ENCODE results near the gene TP53RK. TPM values are rescaled to one million over a fixed set of nuclear protein-coding genes. Genes with fewer than 3 reads are reported as not detected.

The TP53RK gene
- polyA plus RNA-seq, 3 donors = 14.5 to 18.2 (median 17.0) TPM

DNA sequence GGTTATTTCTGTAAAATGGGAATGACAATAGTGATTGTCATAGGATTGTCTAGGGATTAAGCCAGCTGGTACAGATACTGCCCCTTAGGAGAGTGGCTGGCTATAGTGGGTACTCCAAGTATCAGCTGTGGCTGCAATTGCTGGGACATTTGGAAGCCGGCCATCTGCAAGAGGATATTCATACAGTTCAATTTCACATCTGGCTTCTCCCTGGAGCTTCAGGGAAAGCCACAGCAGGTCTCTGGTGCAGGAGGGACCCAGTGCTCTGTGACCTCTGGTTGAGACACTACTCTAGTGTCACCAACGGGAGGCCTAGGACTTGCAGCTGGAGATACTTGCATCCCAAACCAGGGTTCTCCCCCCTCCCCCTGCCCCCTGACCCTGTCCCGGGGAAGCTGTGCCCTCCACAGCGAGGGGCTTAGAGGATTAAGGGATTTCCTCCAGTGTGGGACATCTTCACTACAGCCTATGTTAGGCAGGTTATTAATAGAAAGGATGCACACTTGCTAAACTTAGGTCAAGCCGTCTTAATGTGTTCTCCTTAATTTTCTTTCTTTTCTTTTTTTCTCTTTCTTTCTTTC is 22.9 kb upstream of the TP53RK start:
- DNase-seq (ENCODE audit: extremely low read depth in 1 of 11, low read depth in 9 of 11, low spot score in 4 of 11) = no peak

DNA sequence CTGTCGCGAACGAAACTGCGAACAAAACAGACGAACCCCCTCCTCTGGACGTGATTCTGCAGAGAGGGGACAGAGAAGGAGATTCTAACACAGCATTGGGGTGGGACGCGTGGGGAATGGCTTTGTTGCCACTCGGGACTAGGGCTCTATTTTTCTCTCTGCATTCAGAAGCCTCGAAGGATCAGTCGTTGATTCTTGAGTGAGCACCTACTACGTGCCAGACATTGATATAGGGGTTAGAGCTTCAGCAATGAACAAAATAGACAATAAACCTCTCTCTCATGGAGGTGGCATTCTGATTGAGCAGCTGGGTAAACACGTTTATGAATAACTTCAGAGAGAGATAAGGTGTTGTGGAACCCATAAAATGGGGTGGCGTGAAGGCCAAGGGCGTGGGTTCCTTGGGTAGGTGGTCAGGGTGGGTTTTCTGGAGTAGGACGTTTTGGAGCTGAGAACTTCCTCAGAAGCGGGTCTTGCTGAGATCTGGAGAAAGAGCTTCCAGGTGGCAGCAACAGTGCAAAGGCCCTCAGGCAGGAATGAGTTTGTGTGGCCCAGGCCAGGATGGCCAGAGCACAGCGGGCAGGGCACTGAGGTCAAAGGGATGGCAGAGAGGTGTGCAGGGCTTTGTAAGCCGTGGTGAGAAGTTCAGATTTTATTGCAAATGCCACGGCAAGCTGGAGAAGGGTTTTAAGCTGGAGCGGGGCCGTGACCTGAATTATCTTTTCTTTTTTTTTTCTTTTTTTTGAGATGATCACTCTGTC is 21.1 kb upstream of the TP53RK start:
- DNase-seq (ENCODE audit: extremely low read depth in 1 of 11, low read depth in 9 of 11, low spot score in 4 of 11) = no peak

DNA sequence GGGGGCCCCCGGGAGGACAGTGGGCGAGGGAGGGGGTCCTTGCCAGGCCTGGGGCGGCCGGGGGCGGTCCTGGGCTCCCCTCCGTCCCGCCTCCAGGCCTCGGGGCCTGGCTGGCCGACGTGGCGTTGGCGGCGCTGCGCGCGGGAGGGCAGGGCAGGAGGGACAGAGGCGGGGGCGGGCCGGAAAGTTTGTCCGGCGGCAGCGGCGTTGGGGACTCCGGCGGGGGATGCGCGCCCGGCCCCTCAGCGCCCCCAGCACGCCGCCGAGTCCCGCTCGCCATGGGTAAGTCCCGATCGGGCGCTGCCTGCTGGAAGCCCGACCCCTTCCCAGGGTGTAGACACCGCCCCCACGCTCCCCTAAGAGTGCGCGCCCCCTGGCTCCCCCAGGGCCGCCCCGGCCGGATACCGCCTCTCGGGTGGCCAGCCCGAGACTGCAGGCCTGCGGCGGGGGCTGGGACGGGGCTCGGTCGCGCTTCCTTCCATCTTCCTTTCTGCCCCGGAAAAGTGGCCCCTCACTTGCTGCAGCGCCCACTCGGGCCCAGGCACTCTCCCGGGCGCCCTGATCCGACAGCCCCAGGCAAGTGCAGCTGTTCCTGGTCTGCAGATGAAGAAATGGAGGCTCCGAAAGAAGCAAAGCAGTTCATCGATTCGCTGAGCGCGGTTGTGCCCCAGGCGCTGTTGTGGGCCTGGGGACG is 20.4 kb upstream of the TP53RK start, which contains the start of gene SLC2A10:
Gene SLC2A10, plus strand, starts transcription at position 191 of the 694 bp plus-strand sequence. Its CDS starts 88 bp downstream, at position 279.
- peak in 8 of 11 donors; percentile 34 to 69 (median 60) for DNase-seq (ENCODE audit: extremely low read depth in 1 of 11, low read depth in 9 of 11, low spot score in 4 of 11)

DNA sequence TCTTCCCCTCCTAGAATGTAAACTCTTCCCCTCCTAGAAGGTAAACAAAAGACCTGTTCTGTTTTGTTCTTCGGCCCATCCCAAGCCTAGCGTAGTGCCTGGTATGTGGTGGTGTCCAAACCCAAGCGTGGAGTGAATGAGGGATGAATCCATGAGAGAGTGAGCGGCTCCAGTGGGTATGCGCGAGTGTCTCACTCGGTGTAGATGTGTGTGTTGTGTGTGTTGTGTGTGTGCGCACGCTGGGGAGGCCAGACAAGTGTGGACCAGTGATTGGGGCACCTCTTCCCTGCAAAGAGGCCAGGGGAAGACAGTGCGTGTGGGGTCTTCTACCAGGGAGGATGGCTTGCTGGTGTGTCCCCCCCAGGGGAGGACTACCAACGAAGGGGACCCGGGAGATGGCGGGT is 19.8 kb upstream of the TP53RK start:
- no peak for DNase-seq (ENCODE audit: extremely low read depth in 1 of 11, low read depth in 9 of 11, low spot score in 4 of 11)

DNA sequence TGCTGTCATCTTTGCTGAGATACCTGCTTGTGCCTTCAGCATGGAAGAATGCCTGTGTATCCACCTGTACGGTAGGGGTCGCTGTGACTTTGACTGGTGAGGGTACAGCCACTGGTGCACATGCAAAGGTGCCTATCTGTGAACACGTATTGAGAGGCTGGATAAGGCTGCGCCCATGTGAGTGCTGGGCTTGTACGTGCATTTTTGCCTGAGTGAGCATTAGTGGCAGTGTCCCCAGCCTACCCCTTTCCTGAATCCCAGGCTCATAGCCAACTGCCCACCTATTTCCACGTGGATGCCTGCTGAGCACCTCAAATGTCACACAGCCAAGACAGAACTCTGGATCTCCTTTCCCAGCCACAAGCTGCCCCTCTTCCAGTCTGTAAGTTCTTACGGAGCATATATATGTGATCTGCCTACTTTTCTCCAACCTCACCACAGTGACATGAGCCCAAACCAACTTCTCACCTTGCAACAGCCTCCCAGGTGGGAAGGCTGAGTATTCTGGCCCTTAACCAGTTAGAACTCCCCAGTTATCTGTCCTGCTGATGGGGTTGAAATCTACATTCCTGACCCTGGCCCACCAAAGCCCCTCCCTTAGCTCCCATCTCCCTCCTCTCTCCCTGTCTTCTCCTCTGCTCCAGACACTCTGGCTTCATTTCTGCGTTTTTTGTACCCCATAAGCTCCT is 19.1 kb upstream of the TP53RK start:
- no peak for DNase-seq (ENCODE audit: extremely low read depth in 1 of 11, low read depth in 9 of 11, low spot score in 4 of 11)

DNA sequence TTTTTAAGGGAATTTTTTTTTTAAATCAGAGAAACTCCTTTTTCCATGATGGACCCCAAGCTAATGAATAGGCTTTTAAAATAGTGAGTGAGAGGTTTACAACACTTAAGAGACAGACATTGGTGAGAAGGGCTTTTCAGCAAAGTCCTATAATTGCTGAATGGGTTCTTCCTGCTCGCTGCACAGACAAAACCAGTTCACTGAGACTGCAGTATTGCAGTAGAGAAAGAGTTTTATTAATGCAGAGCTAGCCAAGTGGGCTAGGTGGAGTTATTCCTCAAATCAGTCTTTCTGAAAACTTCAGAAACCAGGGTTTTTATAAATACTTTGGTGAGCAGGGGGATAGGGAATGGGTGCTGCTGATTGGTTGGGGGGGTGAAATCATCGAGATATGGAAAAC is 17.0 kb upstream of the TP53RK start:
- DNase-seq (ENCODE audit: extremely low read depth in 1 of 11, low read depth in 9 of 11, low spot score in 4 of 11) = no peak

DNA sequence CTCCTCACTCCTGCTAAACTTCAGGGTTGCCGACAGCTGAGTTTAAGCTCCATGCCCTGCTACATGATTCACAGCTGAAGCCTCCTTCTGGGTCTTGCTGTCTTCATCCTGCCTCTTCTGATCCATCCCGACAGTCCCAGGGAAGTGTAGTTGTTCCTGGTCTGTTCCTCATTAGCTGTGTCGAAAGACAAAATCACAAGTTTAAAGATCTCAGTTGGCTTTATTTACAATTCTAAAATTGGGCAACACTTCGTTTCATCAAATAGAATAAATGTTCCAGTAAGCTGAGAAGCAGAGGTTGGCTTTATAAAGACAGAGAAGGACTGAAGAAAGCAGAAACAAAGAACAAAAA is 16.1 kb upstream of the TP53RK start:
- no peak for DNase-seq (ENCODE audit: extremely low read depth in 1 of 11, low read depth in 9 of 11, low spot score in 4 of 11)

DNA sequence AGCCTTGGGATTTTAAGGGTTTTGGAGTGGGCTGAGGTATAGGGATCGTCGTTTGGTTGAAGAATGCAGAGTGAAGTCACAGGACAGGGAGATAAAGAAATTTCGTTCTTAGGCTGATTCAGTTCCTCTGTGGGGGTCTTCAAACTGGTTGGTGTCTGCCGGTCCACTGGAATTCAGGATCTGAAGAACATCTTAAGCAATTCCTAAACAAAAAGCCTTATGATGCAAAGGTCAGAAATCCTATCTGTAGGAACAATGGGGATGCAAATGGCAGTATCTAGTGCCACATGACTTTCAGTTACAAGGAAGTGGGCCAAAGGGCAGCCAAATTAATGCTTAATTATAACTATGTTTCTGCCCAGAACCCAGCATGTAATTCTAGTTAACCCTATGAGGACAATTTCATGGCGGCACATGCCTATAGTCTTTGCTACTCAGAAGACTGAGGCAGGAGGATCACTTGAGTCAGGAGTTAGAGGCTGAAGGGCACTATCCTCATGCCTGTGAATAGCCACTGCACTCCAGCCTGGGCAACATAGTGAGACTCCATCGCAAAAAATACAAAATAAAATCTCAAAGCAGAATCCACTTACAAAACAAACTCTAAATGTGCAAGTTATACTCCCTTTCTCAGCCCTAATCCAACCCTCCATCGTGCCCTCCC is 15.6 kb upstream of the TP53RK start:
- no peak for DNase-seq (ENCODE audit: extremely low read depth in 1 of 11, low read depth in 9 of 11, low spot score in 4 of 11)

DNA sequence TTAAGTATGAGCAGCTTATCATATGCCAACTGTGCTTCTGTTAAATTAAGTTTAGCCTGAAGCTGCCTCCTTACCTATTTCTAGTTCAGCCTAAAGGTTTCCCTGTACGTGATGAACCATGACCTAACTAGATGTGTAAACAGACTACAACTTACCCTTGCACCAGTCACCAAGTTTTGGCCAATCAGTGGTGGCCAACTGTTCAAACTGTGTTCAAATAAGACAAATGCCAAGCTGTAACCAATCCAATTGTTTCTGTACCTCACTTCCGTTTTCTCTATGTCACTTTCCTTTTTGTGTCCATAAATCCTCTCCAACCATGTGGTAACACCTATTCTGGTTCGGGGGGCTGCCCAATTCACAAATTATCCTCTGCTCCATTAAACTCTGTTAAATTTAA is 14.2 kb upstream of the TP53RK start:
- no peak for DNase-seq (ENCODE audit: extremely low read depth in 1 of 11, low read depth in 9 of 11, low spot score in 4 of 11)

DNA sequence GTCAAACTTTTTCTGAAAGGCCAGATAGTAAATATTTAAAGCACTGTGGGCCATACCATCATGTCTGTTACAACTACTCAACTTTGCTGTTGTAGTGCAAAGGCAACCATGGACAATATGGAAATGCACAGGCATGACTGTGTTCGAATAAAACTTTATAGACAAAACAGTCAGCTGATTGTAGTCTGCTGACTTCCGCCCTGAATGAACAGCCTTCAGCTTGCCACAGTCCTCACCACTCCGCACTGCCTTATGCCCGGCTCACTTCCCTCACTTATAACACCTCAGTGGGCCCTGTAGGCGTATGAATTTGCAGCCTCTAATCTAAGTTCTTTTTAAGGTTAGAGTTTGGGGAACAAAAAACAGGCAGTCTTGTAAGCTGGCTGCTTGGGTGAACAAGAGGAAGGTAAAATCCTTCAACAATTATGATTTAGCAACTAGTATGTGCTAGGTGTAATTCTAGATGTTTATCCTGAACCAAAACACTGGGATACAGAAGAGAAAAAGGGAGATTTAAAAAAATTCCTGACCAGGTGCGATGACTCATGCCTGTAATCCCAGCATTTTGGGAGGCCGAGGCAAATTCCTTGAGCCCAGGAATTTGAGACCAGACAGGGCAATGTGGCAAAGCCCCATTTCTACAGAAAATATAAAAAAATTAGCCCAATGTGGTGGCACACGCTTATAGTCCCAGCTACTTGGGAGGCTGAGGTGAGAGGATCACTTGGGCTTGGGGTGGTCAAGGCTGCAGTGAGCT is 13.4 kb upstream of the TP53RK start:
- DNase-seq (ENCODE audit: extremely low read depth in 1 of 11, low read depth in 9 of 11, low spot score in 4 of 11) = no peak

DNA sequence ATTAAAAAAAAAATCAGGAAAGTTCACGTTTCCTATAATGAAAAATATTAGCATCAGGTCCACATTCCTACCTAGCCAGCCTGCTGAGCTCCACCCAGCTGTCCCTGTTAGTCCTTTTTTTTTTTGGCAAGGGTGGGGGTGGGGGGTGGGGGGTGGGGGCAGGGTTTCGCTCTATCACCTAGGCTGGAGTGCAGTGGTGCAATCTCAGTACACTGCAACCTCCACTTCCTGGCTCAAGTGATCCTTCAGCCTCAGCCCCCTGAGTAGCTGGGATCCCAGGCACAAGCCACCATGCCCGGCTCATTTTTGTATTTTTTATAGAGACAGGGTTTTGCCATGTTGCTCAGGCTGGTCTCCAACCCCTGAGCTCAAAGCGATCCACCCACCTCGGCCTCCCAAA is 12.7 kb upstream of the TP53RK start:
- no peak for DNase-seq (ENCODE audit: extremely low read depth in 1 of 11, low read depth in 9 of 11, low spot score in 4 of 11)

DNA sequence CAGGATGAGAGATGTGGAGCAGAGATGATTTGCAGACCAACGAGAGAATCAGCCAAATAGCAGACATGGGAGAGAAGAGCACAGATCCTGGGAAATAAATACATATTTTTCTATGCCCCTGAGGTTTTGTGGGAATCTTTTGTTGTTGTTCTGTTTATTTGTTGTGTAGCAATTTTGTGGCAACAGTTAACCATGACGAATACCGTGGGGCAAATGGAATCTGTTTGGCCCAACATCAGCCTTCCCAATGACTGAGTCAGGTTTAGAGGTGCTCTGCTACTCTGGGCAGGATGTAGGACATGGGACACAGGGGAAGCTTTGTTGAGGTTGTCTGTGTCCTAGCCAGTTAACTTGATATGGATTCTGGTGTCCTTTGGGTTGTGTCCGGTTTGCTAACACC is 12.3 kb upstream of the TP53RK start:
- DNase-seq (ENCODE audit: extremely low read depth in 1 of 11, low read depth in 9 of 11, low spot score in 4 of 11) = no peak

DNA sequence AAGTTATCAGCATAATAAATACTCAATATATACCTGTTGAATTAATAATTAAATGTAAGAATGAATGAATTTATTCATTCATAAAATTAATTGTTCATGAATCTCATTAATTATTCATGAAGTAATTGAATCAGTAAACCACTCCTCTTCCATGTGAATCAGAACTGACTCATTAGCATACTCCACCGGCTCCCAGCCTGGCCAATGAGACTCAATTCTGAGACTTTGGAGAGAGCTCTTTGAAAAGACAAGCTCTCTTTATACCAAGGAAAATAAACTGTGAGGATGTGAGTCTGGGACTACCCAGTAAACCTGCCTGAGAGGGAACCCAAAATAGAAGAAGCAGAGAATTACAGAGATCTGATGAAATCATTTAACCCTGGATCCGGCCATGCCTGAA is 11.8 kb upstream of the TP53RK start:
- no peak for DNase-seq (ENCODE audit: extremely low read depth in 1 of 11, low read depth in 9 of 11, low spot score in 4 of 11)

DNA sequence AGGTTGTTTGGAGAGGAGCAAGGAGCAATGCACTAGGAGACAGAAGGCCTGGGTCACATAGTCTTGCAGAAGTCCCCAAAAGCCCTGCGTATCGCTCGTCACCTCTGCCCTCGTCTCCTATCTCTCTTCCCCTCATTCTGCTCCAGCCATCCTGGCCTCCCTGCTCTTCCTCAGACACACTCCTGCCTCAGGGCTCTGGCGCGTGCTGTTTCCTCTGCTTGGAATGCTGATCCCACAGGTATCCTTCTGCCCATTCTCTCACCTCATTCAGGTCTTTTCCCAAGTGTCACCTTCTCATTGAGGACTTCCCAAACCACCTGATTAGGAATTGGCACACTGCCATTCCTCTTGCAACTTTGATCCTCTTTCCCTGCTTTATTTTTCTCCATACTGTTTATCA is 11.2 kb upstream of the TP53RK start:
- no peak for DNase-seq (ENCODE audit: extremely low read depth in 1 of 11, low read depth in 9 of 11, low spot score in 4 of 11)

DNA sequence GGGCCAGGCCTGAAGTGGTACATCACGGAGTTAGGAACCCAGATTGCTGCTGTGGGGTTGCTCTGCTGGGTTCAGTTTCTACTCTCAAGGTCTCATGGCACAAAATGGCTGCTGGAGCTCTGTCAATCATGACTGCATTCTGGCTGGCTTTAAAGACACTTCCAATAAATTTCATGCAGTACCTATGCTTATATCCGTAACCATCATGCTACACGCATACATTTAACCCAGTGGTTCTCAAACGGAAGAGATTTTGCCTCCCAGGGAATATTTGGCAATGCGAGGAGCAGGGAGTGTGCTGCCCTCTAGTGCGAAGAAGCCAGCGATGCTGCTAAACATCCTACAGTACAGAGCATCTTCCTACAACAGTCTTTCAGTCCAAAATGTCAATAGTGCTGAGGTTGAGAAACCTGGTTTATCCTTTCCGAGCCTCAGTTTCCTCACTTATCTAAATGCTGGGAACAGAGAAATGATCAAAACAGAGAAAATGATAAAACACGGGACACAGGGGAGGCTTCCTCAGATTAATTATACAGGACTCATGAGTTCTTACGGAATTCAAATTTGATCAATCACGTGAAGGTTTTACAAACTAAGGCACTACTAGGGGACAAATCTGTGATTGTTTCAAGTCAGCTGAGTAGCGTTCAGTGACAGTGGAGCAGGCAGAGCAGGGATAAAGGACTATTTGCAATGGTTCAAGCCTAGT is 10.6 kb upstream of the TP53RK start:
- no peak for DNase-seq (ENCODE audit: extremely low read depth in 1 of 11, low read depth in 9 of 11, low spot score in 4 of 11)

DNA sequence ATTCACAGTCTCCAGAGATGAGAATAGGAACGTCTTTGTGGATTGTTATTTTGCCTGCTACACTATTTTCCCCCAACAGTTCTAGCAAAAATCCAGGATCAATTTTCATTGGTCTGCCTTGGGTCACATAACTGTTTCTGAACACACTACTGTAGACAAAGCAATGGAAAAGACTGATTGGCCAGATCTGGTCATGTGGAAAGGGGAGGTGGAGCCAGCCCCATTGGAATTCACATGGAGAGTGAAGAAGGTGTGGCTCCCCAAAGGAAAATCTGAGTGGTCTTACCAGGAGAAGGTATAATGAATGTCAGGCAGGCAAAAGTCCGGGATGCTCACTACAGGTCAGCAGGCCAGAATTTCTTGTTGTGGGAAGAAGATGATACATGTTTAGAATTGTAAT is 9.5 kb upstream of the TP53RK start:
- no peak for DNase-seq (ENCODE audit: extremely low read depth in 1 of 11, low read depth in 9 of 11, low spot score in 4 of 11)

DNA sequence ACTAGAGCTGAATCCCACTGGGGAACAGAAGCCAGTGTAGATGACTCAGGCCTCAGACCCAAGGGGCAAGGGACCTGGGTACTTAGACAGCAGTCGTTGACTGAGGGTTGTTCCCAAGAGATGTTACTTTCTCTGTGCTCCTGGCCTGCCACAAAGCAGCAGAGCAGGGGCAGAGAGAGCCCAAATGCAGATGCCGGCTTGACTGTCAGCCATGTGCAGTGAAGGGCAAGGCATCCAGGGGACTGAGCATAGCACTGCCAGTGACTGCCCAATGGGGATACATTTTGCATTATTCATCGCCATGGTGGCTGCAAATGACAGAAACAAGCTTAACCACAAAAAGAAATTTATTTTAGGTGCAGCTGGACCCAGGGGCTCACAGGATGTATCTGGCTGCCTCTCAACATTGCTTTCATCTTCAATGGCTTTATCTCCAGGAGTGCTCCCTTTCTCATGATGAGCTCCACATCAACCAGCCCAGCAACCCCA is 7.6 kb upstream of the TP53RK start:
- no peak for DNase-seq (ENCODE audit: extremely low read depth in 1 of 11, low read depth in 9 of 11, low spot score in 4 of 11)

DNA sequence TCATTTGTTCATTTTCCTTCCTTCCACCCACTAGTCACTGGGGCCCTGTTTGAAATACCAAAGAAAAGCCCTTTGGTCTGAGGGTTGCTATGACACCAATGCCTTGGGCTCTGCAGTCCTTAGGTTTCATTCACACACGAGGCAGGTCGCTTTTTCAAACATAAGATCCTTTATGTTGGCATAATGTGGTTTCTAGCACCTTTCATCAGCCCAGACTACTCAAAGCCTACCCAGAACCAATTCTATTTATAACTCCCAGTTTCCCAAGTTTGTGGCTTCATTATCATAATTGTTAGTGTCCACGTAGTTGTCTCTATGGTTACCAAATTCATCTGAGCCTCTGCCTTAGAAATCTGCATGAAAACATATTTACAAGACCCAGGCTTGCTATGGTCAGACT is 6.6 kb upstream of the TP53RK start:
- no peak for DNase-seq (ENCODE audit: extremely low read depth in 1 of 11, low read depth in 9 of 11, low spot score in 4 of 11)

Data from renal cortex interstitium (tissue), 11 donors.